Common myeloid progenitor, CD34-positive (primary cell): ENCODE data around the gene MVB12B.

Source experiments
- CTCF ChIA-PET: fragments of 350-600 bp; sonication (Branson Sonifier 250); formaldehyde crosslinking; loops from one replicate; lab custom pipeline; 2021; ENCODE audit warnings: antibody characterized with exemption; lab: Charles Lee
- POLR2A ChIA-PET: fragments of 350-600 bp; sonication (Branson Sonifier 250); formaldehyde crosslinking; loops from one replicate; lab custom pipeline; 2021; ENCODE audit warnings: antibody characterized with exemption; lab: Charles Lee
- DNase-seq, 3 donors: peaks; one replicate each; pipeline versions ENCODE4 v3.0.0 to v3.0.0-alpha.2; 2013
- H3K27ac ChIP-seq, 2 experiments: 1 replicate in 1 of 2; 2 replicates in 1 of 2; pipeline ENCODE4 v1.7.0; 2013; ENCODE audit warnings: inconsistent platforms in 2 of 2, low read length in 2 of 2, mild to moderate bottlenecking in 2 of 2, low read depth in 1 of 2, moderate library complexity in 1 of 2; ENCODE audit not compliant: severe bottlenecking in 2 of 2, insufficient read depth in 1 of 2, poor library complexity in 1 of 2
- H3K27me3 ChIP-seq, 5 experiments: replicated peaks in 2 of 5; 1 replicate in 3 of 5; 2 replicates in 2 of 5; pipeline versions ENCODE4 v1.6.1 to v1.7.0; 2013; ENCODE audit warnings: low read length in 4 of 5, mild to moderate bottlenecking in 2 of 5, moderate library complexity in 2 of 5, inconsistent platforms in 1 of 5; ENCODE audit not compliant: insufficient read depth in 5 of 5, control insufficient read depth in 4 of 5
- H3K36me3 ChIP-seq, 4 experiments: 1 replicate in 2 of 4; 2 replicates in 2 of 4; pipeline versions ENCODE4 v1.6.1 to v1.7.0; 2013; ENCODE audit warnings: low read length in 3 of 4, control low read depth in 1 of 4, mild to moderate bottlenecking in 1 of 4; ENCODE audit not compliant: control insufficient read depth in 4 of 4, insufficient read depth in 4 of 4
- H3K4me1 ChIP-seq, 4 experiments: 1 replicate in 3 of 4; 2 replicates in 1 of 4; pipeline versions ENCODE4 v1.6.1 to v1.7.1; 2013; ENCODE audit warnings: low read length in 3 of 4, mild to moderate bottlenecking in 3 of 4, control low read depth in 1 of 4, inconsistent platforms in 1 of 4, moderate library complexity in 1 of 4; ENCODE audit not compliant: control insufficient read depth in 4 of 4, insufficient read depth in 4 of 4; ENCODE audit errors: control extremely low read depth in 1 of 4
- H3K4me3 ChIP-seq, 7 experiments: 1 replicate in 4 of 7; 2 replicates in 3 of 7; pipeline versions ENCODE4 v1.5.1 to v1.7.0; 2013; ENCODE audit warnings: mild to moderate bottlenecking in 7 of 7, low read length in 6 of 7, moderate library complexity in 6 of 7, inconsistent platforms in 2 of 7, low read depth in 2 of 7, control low read depth in 1 of 7; ENCODE audit not compliant: insufficient read depth in 4 of 7, control insufficient read depth in 1 of 7; ENCODE audit errors: extremely low read depth in 1 of 7
- H3K9me3 ChIP-seq, 5 experiments: 1 replicate in 4 of 5; 2 replicates in 1 of 5; pipeline versions ENCODE4 v1.6.1 to v1.7.1; 2013; ENCODE audit warnings: low read length in 4 of 5, mild to moderate bottlenecking in 2 of 5, inconsistent platforms in 1 of 5, low read depth in 1 of 5, moderate library complexity in 1 of 5; ENCODE audit not compliant: control insufficient read depth in 4 of 5, insufficient read depth in 2 of 5; ENCODE audit errors: control extremely low read depth in 1 of 5
- WGBS: methylation state at CpG from one replicate; pipeline ENCODE4 v1.1.5; 2013; ENCODE audit not compliant: insufficient coverage; 5-methylcytosine and 5-hydroxymethylcytosine counted together

Gene MVB12B

DNA sequence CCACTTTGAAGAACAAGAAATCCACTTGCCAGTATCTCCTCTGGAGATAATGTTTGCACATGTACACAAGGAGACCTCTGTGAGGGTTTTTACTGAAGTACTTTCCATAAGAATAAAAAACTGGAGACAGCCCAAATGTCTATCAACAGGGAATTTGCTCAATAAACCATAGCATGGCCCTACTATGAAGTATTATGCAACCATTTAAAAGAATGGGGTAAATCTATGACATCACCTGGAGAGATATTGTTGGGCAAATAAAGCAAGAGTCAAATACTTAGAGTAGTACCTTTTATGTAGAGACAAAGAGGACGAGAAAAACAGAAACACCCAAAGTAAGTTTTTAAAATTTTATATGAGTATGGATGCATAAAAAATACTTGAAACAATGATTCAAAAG, 23.9 kb upstream of the MVB12B start:
- no peaks in the 10 kb centered on the region for H3K4me1 ChIP-seq
- H3K27ac ChIP-seq, result no peak overlapping the region
- H3K36me3 ChIP-seq, result no peaks in the 10 kb centered on the region
- H3K9me3 ChIP-seq, result no peaks in the 10 kb centered on the region
- POLR2A ChIA-PET, result interaction anchor here (0.6 kb wide), 1 partner anchor 178 kb away, joined by 3 read pairs; no protein-coding TSS in a partner anchor
- no CpG with 5 or more reads among the region's 1 CpG for WGBS
- DNase-seq, result no peak
- no peak overlapping the region for H3K4me3 ChIP-seq
- CTCF ChIA-PET, result interaction anchor here (0.6 to 7.8 kb wide), 13 partner anchors 11 to 255 kb away, joined by 3 to 67 read pairs (median 4); no protein-coding TSS in a partner anchor
- no peaks in the 10 kb centered on the region for H3K27me3 ChIP-seq

DNA sequence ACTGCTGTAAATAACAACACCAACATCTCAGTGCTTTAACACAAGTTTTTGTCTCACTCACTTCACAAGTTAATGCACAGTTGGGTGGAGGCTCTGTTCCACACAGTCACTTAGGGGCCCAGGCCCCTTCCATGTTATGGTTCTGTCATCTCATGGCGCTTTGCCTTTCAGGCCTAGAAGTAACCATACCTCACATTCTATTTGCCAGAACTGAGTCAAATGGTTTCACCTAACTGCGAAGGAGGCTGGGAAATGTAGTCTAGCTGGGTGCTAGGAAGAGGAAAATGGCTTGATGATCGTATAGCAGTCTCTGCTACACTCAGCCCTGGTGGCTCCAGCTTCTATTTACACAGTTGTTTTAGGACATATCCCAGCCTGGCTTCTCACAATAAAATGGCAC, 23.1 kb upstream of the MVB12B start:
- Histone ChIP-seq H3K4me3 (no peak overlapping the region), H3K36me3 (no peaks in the 10 kb centered on the region), H3K9me3 (no peaks in the 10 kb centered on the region), H3K27ac (no peak overlapping the region), H3K27me3 (no peaks in the 10 kb centered on the region), H3K4me1 (no peaks in the 10 kb centered on the region)
- CTCF ChIA-PET, result interaction anchor here (1.1 to 7.8 kb wide), 5 partner anchors 8 to 188 kb away, joined by 3 to 67 read pairs (median 14); no protein-coding TSS in a partner anchor
- POLR2A ChIA-PET, result no interaction called here
- 100% methylated on average over 1 of the region's 3 CpGs for WGBS
- peak in 1 of 3 donors; percentile 9 for DNase-seq

DNA sequence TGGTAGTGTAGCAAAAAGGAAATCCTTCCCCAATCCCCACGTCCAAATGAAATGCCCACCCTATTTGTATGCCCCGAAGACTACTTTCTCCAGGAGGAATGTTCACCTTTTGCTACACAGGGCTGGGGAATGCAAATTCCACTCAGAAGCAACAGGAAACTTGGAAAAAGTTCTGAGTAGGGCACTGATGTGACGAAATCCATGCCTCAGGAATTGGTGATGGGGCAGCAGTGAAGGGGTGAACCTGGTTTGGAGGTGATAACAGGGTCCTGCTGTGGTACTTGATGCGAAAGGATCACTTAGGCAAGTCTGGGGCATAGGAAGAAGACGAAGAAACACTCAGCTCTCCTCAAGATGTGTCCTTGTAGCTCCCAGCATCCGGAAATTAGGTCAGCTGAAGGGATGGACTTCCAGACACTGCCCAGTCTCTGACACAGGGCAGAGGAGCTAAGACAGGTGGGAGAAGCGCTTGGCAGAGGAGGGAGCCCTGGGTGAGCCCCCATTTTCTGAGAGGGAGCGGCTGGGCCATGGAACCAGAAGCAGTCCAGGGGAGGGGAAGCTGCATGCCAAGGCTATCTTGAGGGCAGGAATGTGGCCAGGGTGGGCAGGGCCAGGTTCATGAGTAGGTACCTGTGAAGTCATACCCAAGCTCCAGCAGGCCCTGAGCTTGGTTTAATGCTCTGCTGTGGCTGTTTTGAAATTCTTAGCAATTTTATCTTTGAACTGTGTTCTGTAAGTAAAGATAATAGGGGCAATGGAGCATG, 22.2 kb upstream of the MVB12B start:
- Histone ChIP-seq H3K36me3 (no peaks in the 10 kb centered on the region), H3K27me3 (no peaks in the 10 kb centered on the region), H3K4me1 (peaks cover 0 to 2% (median 0%) of the 10 kb centered on the region in 4 experiments), H3K27ac (no peak overlapping the region), H3K4me3 (no peak overlapping the region), H3K9me3 (no peaks in the 10 kb centered on the region)
- 96% methylated on average over 8 of the region's 8 CpGs for WGBS
- no peak for DNase-seq
- CTCF ChIA-PET, result interaction anchor here (0.9 to 7.8 kb wide), 8 partner anchors 9 to 194 kb away, joined by 3 to 67 read pairs (median 4); no protein-coding TSS in a partner anchor
- POLR2A ChIA-PET, result no interaction called here

GRCh38 chr9:126304971-126305320, 21.7 kb upstream of the MVB12B start:
- ChIA-PET CTCF (interaction anchor here (0.9 to 7.8 kb wide), 5 partner anchors 11 to 193 kb away, joined by 3 to 67 read pairs (median 5); no protein-coding TSS in a partner anchor), POLR2A (no interaction called here)
- DNase-seq, result no peak
- H3K4me3 ChIP-seq, result no peak overlapping the region
- H3K27me3 ChIP-seq, result no peaks in the 10 kb centered on the region
- no peak overlapping the region for H3K27ac ChIP-seq
- 98% methylated on average over 5 of the region's 7 CpGs for WGBS
- H3K9me3 ChIP-seq, result no peaks in the 10 kb centered on the region
- H3K36me3 ChIP-seq, result no peaks in the 10 kb centered on the region
- peaks cover 0 to 8% (median 0%) of the 10 kb centered on the region in 4 experiments for H3K4me1 ChIP-seq

DNA sequence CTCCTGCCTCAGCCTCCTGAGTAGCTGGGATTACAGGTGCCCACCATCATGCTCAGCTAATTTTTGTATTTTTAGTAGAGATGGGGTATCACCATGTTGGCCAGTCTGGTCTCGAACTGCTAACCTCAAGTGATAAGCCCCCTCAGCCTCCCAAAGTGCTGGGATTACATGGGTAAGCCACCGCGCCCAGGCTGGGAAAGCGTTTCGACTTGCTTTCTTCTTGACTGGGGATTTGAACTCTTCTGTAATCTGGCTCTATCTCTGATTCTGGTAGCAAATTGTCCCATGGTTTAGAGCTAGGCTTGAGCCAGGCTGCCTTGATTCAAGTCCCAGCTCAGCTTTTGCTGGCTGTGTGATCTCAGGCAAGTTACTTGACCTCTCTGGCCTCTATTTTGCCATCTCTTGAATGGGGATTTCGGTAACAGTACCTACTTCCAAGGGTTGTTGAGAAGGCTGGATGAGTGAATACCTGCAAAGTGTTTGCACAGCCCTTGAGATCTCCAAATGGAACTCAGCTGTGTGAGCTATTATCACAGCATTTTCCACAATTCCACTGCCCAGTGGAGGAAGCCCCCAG, 20.5 kb upstream of the MVB12B start:
- ChIA-PET CTCF (interaction anchor here (0.9 to 6.2 kb wide), 3 partner anchors 12 to 185 kb away, joined by 4 to 43 read pairs (median 4); no protein-coding TSS in a partner anchor), POLR2A (no interaction called here)
- H3K9me3 ChIP-seq, result no peaks in the 10 kb centered on the region
- no peaks in the 10 kb centered on the region for H3K36me3 ChIP-seq
- no peaks in the 10 kb centered on the region for H3K27me3 ChIP-seq
- no peak overlapping the region for H3K27ac ChIP-seq
- DNase-seq, result no peak
- WGBS, result 100% methylated on average over 5 of the region's 6 CpGs
- H3K4me3 ChIP-seq, result no peak overlapping the region
- peaks cover 0 to 9% (median 0%) of the 10 kb centered on the region in 4 experiments for H3K4me1 ChIP-seq

DNA sequence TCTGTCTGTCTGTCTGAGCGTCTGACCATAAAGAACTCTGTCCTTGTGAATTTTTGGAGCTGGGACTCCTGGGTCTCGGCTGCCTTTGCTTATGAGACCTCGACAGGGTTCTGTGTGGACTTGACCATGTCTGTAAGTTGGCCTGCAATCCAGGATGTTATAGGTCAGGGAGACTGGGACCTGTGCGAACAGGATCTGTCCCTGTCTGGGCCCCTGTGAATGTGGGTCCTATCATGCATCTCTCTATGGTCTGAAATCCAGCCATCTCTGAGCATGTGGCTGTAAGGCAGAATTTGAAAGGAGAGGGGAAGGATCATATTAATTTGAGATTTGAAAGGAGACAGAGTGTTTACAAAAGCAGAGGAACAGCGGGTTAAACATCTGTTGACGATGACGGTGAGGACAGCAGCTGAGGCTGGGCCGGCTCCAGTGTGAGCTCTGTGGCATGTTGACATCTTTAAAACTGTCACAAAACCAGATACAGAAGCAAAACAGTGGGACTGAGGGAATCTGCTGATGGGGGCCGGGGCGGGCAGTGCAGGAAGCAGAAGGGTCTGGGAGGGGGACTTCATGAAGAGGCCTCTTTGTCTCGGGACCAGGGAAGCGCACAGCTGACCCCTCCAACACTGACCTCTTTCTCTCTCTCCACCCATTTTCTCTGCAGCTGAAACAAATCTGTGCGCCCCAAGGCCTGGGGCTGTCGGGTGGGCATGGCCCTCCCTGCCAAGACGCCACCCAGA, 19.1 kb upstream of the MVB12B start:
- 93% methylated on average over 10 of the region's 15 CpGs for WGBS
- Histone ChIP-seq H3K9me3 (no peaks in the 10 kb centered on the region), H3K4me1 (peaks cover 0 to 9% (median 0%) of the 10 kb centered on the region in 4 experiments), H3K36me3 (no peaks in the 10 kb centered on the region), H3K27me3 (no peaks in the 10 kb centered on the region), H3K4me3 (no peak overlapping the region), H3K27ac (no peak overlapping the region)
- ChIA-PET POLR2A (interaction anchor here (0.5 kb wide), 1 partner anchor 1044 kb away, joined by 4 read pairs; no protein-coding TSS in a partner anchor), CTCF (interaction anchor here (1.1 to 2.3 kb wide), 3 partner anchors 9 to 184 kb away, joined by 3 to 7 read pairs (median 4); no protein-coding TSS in a partner anchor)
- no peak for DNase-seq
